HFFc6 (cell line): ENCODE results near the gene CFAP70. TPM values are rescaled to one million over a fixed set of nuclear protein-coding genes. Genes with fewer than 3 reads are reported as not detected.
A peak's percentile ranks its signal among the peaks of the same experiment; 100 is the strongest.
"Not testable (repeated sequence)": the region's sequence is repeated elsewhere in the genome, so short reads cannot be mapped to it uniquely, and the experiment has no call there.

Experiments used
- DNase-seq: peaks from one replicate; pipeline ENCODE4 v3.0.0-alpha.2; 2018
- H3K27ac Mint-ChIP-seq: 2 replicates; pipeline ENCODE4 v1.8.0; 2020; ENCODE audit warnings: mild to moderate bottlenecking, mixed read lengths
- H3K27me3 Mint-ChIP-seq: 2 replicates; pipeline ENCODE4 v1.8.0; 2021; ENCODE audit warnings: mild to moderate bottlenecking, moderate library complexity, mixed read lengths; ENCODE audit not compliant: insufficient read depth
- H3K36me3 Mint-ChIP-seq: 2 replicates; pipeline ENCODE4 v1.8.0; 2021; ENCODE audit warnings: low read depth, mixed read lengths
- H3K4me1 Mint-ChIP-seq: 2 replicates; pipeline ENCODE4 v1.8.0; 2020; ENCODE audit warnings: low read depth, mixed read lengths
- H3K4me3 Mint-ChIP-seq: 2 replicates; pipeline ENCODE4 v1.8.0; 2020; ENCODE audit warnings: mild to moderate bottlenecking, moderate library complexity, mixed read lengths
- H3K9me3 Mint-ChIP-seq: 2 replicates; pipeline ENCODE4 v1.8.0; 2020; ENCODE audit warnings: mild to moderate bottlenecking, mixed read lengths
- CTCF ChIP-seq: fragments of 200-600 bp; sonication (generic); IDR thresholded peaks from 2 replicates; pipeline ENCODE4 v1.5.0; 2021; ENCODE audit warnings: antibody characterized with exemption, mild to moderate bottlenecking
- total RNA-seq, 6 experiments: library from RNA; stranded (reverse); fragmentation: NEBNext Ultra II Directional; extraction: Animal tissue kit (Norgen Biotek cat#: 25700); gene quantifications; 2 replicates in 1 of 6; 3 replicates in 5 of 6; pipeline ENCODE4 v1.2.3, GENCODE V29; 2021

Gene CFAP70
- total RNA-seq, 6 experiments from 2014 or later, result 0.13 to 0.43 (median 0.21) TPM

GRCh38 chr10:73404690-73405089 is 46.0 kb upstream of the CFAP70 start:
- Mint-ChIP-seq H3K27me3 (no peaks in the 10 kb centered on the region; the same call in 1 of the 2 replicates), H3K36me3 (peaks cover 14% of the 10 kb centered on the region), H3K9me3 (no peaks in the 10 kb centered on the region), H3K4me3 (no peak overlapping the region), H3K27ac (no peak overlapping the region), H3K4me1 (peaks cover 28% of the 10 kb centered on the region)
- TF ChIP-seq CTCF, result no peak
- no peak for DNase-seq

- H3K4me1 Mint-ChIP-seq, result no peaks in the 10 kb centered on the region; the same call in 1 of the 2 replicates
- TF ChIP-seq CTCF, result no peak
- H3K36me3 Mint-ChIP-seq, result peaks cover 2% of the 10 kb centered on the region; the same call in 1 of the 2 replicates
- no peak overlapping the region for H3K27ac Mint-ChIP-seq
- H3K4me3 Mint-ChIP-seq, result no peak overlapping the region
- H3K27me3 Mint-ChIP-seq, result no peaks in the 10 kb centered on the region; the same call in 1 of the 2 replicates
- no peak for DNase-seq
- H3K9me3 Mint-ChIP-seq, result no peaks in the 10 kb centered on the region
Observed at GRCh38 chr10:73401636-73402035, 43.0 kb upstream of the CFAP70 start.

GRCh38 chr10:73399063-73399462 is 40.4 kb upstream of the CFAP70 start:
- peaks cover 18% of the 10 kb centered on the region for H3K36me3 Mint-ChIP-seq
- no peak for TF ChIP-seq CTCF
- no peaks in the 10 kb centered on the region for H3K9me3 Mint-ChIP-seq

GRCh38 chr10:73398024-73398423 is 39.4 kb upstream of the CFAP70 start:
- Mint-ChIP-seq H3K36me3 (peaks cover 24% of the 10 kb centered on the region), H3K4me3 (no peak overlapping the region), H3K27ac (no peak overlapping the region), H3K4me1 (no peaks in the 10 kb centered on the region), H3K9me3 (no peaks in the 10 kb centered on the region; the same call in 1 of the 2 replicates), H3K27me3 (no peaks in the 10 kb centered on the region)
- peak; percentile 53 for TF ChIP-seq CTCF
- DNase-seq, result no peak

More at GRCh38 chr10:73399063-73399462, 40.4 kb upstream of the CFAP70 start:
- Mint-ChIP-seq H3K27me3 (no peaks in the 10 kb centered on the region), H3K4me1 (no peaks in the 10 kb centered on the region), H3K27ac (no peak overlapping the region), H3K4me3 (no peak overlapping the region)
- no peak for DNase-seq

DNA sequence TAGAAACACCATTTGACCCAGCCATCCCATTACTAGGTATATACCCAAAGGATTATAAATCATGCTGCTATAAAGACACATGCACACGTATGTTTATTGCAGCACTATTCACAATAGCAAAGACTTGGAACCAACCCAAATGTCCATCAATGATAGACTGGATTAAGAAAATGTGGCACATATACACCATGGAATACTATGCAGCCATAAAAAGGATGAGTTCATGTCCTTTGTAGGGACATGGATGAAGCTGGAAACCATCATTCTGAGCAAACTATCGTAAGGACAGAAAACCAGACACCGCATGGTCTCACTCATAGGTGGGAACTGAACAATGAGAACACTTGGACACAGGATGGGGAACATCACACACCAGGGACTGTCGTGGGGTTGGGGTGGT is 35.7 kb upstream of the CFAP70 start:
- H3K9me3 Mint-ChIP-seq, DNase-seq, H3K27ac Mint-ChIP-seq, H3K4me1 Mint-ChIP-seq, H3K4me3 Mint-ChIP-seq, H3K27me3 Mint-ChIP-seq: not testable (repeated sequence)
- H3K36me3 Mint-ChIP-seq, result peaks cover 43% of the 10 kb centered on the region

DNA sequence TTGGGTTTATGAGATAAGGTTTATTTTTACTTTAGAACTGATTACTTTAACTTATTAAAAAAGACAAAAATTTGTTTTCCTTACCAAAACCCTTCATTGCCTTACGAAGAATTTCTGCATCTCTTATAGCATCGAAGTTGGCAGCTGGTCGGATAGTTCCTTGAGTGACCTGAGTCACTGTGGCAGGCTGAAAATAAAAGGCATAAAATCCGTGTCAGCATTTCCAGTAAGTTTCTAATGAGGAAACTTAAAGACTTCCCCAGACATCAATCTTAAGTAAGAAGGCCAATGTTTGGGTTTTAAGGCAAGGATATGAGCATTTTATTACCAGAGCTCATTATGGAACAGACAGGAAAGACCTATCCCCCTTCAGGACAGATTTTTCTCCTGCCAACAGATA is 29.6 kb upstream of the CFAP70 start:
- no peak overlapping the region for H3K4me3 Mint-ChIP-seq
- DNase-seq, result no peak

More for the DNA sequence above, 29.6 kb upstream of the CFAP70 start:
- Mint-ChIP-seq H3K4me1 (no peaks in the 10 kb centered on the region), H3K27me3 (no peaks in the 10 kb centered on the region), H3K36me3 (peaks cover 51% of the 10 kb centered on the region), H3K27ac (no peak overlapping the region), H3K9me3 (no peaks in the 10 kb centered on the region)
- no peak for TF ChIP-seq CTCF
